ENCODE results near the gene PTPN5.

- TF ChIP-seq CTCF (IDR thresholded peaks at IDR 0.05; ENCODE audit: low read length) (no peak), EZH2 (optimal IDR thresholded peaks at IDR 0.05; ENCODE audit: low read depth, low read length) (no peak), EZH2phosphoT487 (IDR thresholded peaks at IDR 0.05; ENCODE audit: low read length) (no peak)
These were observed 58.4 kb downstream of the PTPN5 start for GRCh38 chr11:18733202-18733601.
